Prostate gland (tissue), 2 donors: Measurements from ENCODE around the gene LAMTOR2.

Experiments
- CTCF ChIP-seq, 4 experiments: fragments of 200-600 bp in 2 of 4; fragments of 450-650 bp in 2 of 4; sonication (generic) in 2 of 4; IDR thresholded peaks; 1 replicate in 3 of 4; 2 replicates in 1 of 4; pipeline ENCODE4 v1.5.1; 2016 to 2019; ENCODE audit warnings: antibody characterized with exemption in 4 of 4, mild to moderate bottlenecking in 2 of 4, moderate library complexity in 2 of 4
- POLR2A ChIP-seq: fragments of 450-650 bp; IDR thresholded peaks from one replicate; pipeline ENCODE4 v1.6.1; 2016; ENCODE audit warnings: antibody characterized with exemption, mild to moderate bottlenecking

GRCh38 chr1:156014829-156015228, 39.8 kb upstream of the LAMTOR2 start:
- TF ChIP-seq CTCF (IDR thresholded peaks at IDR 0.05): no peak
- TF ChIP-seq POLR2A: no peak
